Astrocyte of the cerebellum (primary cell): ENCODE data around the gene PPP5C.

Source experiments
- DNase-seq: peaks from one replicate; pipeline ENCODE4 v3.0.0-alpha.2; 2011; ENCODE audit warnings: low read depth
- H3K4me3 ChIP-seq: 2 replicates; pipeline ENCODE4 v1.5.1; 2011; ENCODE audit warnings: mild to moderate bottlenecking, low read depth, low read length, moderate library complexity
- in situ Hi-C: cut with HindIII; loops from 2 replicates; pipeline ENCODE4 v1.10.0; 2017; ENCODE audit warnings: low sequenced_read_pairs
- TF ChIP-seq, protein P1 (sequence below): IDR thresholded peaks from 2 replicates; pipeline ENCODE4 v1.5.1; 2012; ENCODE audit warnings: low read length, low read depth, moderate library complexity, mild to moderate bottlenecking; ENCODE audit errors: missing control alignments

PPP5C gene

DNA sequence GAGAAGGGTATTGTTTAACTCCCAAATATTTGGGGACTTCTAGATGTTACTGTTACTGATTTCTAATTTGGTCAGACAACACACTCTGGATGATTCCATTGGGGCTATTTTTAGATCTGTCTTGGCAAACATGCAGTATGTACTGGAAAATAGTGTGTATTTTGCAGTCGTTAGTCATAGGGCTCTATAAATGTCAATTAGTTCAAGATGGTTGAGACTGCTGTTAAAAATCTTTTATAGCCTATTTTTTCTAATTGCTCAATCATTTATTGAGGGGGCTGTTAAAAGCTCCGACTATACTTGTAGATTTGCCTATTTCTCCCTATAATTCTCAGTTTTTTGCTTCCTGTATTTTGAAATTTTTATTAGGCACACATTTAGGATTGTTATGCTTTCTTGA is 31.4 kb downstream of the PPP5C start:
- in situ Hi-C loops = no loop called here
- no peak overlapping the region for H3K4me3 ChIP-seq
- DNase-seq = peak; percentile 41
- TF ChIP-seq, protein P1, sequence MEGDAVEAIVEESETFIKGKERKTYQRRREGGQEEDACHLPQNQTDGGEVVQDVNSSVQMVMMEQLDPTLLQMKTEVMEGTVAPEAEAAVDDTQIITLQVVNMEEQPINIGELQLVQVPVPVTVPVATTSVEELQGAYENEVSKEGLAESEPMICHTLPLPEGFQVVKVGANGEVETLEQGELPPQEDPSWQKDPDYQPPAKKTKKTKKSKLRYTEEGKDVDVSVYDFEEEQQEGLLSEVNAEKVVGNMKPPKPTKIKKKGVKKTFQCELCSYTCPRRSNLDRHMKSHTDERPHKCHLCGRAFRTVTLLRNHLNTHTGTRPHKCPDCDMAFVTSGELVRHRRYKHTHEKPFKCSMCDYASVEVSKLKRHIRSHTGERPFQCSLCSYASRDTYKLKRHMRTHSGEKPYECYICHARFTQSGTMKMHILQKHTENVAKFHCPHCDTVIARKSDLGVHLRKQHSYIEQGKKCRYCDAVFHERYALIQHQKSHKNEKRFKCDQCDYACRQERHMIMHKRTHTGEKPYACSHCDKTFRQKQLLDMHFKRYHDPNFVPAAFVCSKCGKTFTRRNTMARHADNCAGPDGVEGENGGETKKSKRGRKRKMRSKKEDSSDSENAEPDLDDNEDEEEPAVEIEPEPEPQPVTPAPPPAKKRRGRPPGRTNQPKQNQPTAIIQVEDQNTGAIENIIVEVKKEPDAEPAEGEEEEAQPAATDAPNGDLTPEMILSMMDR = no peak

- DNase-seq = no peak
- no peak overlapping the region for H3K4me3 ChIP-seq
- in situ Hi-C loops = no loop called here
- TF ChIP-seq, protein P1 = no peak
These were observed 33.8 kb downstream of the PPP5C start for GRCh38 chr19:46380690-46381089.

- TF ChIP-seq, protein P1 = no peak
- in situ Hi-C loops = no loop called here
- H3K4me3 ChIP-seq = no peak overlapping the region
- DNase-seq = no peak
These were observed 34.5 kb downstream of the PPP5C start for GRCh38 chr19:46381346-46381745.

- TF ChIP-seq, protein P1 = no peak
- in situ Hi-C loops = no loop called here
- no peak for DNase-seq
- no peak overlapping the region for H3K4me3 ChIP-seq
These were observed 35.0 kb downstream of the PPP5C start for GRCh38 chr19:46381756-46382345.

- no peak for DNase-seq
- in situ Hi-C loops = no loop called here
- TF ChIP-seq, protein P1 = no peak
- H3K4me3 ChIP-seq = no peak overlapping the region
These were observed 36.4 kb downstream of the PPP5C start for GRCh38 chr19:46383171-46383815.

DNA sequence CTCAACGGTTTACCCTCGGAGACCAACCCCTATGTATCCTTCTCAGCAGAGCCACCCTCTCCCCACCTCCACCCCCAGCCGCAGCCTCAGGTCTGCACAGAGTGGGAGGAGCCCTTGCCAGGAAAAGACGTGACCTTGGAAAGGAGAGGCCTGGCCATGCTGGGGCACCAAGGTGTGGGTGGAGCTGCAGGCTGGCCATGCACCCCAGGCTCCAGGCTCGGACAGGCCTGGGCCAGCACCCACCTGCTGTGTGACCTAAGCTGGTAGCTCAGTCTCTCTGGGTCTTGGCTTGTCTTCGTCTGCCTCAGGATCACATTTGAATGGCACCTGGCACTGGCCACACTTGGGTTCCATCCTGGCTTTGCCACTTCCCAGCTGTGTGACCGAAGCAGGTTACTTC is 37.0 kb downstream of the PPP5C start:
- DNase-seq = no peak
- TF ChIP-seq, protein P1 = no peak
- in situ Hi-C loops = no loop called here
- H3K4me3 ChIP-seq = no peak overlapping the region
